Measurements from ENCODE around the gene PDLIM5. TPM values are rescaled to one million over a fixed set of nuclear protein-coding genes. Genes with fewer than 3 reads are reported as not detected.

Gene PDLIM5
- total and polyA plus RNA-seq, 2 of the 8 experiments (the other 6 are each of a cell fraction or from before 2014, with no cell fraction given) = 37.3 to 62.1 TPM

DNA sequence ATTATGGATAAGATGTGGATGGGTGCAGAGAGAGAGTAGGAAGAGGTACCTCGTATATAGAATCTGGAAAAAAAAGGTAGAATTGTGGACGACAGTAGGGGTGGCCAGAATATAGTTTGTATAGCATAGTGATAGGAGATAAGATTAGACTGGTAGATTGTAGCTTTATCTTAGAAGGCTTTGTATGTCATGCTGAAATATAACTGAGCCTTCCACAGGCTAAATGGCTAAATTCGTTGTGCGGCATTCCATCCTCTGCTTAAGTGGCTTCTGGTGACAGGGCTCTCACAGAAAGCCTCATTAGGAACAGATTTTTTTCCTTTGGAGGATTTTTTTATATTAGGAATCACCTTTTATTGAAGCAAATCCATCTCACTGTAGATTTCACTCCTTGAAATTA lies 163.7 kb downstream of the PDLIM5 start:
- POLR2A ChIA-PET (ENCODE audit: partially characterized antibody) = no interaction called here
- Histone ChIP-seq H3K79me2 (ENCODE audit: control insufficient read depth in 1 of 2, insufficient read depth in 2 of 2, low read length in 2 of 2) (no peaks in the 10 kb centered on the region), H4K5ac (ENCODE audit: insufficient read length, low read depth, low read length) (no peak overlapping the region), H3K23me2 (ENCODE audit: low read depth, low read length) (no peaks in the 10 kb centered on the region), H3K4me1 (replicated peaks in 1 of 4; ENCODE audit: control insufficient read depth in 3 of 4, insufficient read depth in 4 of 4, low read length in 3 of 4) (no peaks in the 10 kb centered on the region), H2BK20ac (ENCODE audit: low read length) (no peak overlapping the region), H4K8ac (ENCODE audit: extremely low read depth, insufficient read depth, low read length) (no peak overlapping the region), H3K4me2 (ENCODE audit: insufficient read depth in 1 of 2, low read depth in 2 of 2, low read length in 2 of 2) (no peak overlapping the region), H3K23ac (ENCODE audit: insufficient read length) (no peak overlapping the region), H3K27ac (ENCODE audit: low read depth, low read length) (no peak overlapping the region), H2BK120ac (replicated peaks; ENCODE audit: low read depth, low read length) (no peak overlapping the region), H2BK5ac (ENCODE audit: low read depth, low read length) (no peak overlapping the region), H3K4me3 (ENCODE audit: extremely low read depth in 1 of 4, insufficient read depth in 2 of 4, low read depth in 3 of 4, low read length in 4 of 4) (no peak overlapping the region), H2BK15ac (ENCODE audit: low read length) (no peak overlapping the region), H3K9me3 (ENCODE audit: insufficient read depth in 2 of 2, low read depth in 1 of 2, low read length in 1 of 2) (no peaks in the 10 kb centered on the region), H2BK12ac (ENCODE audit: low read depth, low read length) (no peak overlapping the region), H3K9ac (replicated peaks in 1 of 4; ENCODE audit: extremely low read depth in 1 of 4, low read depth in 3 of 4, low read length in 3 of 4) (no peak overlapping the region), H2AK5ac (ENCODE audit: low read depth, low read length) (no peak overlapping the region), H3K79me1 (ENCODE audit: low read depth, low read length) (no peaks in the 10 kb centered on the region), H4K20me1 (replicated peaks in 1 of 2; ENCODE audit: control insufficient read depth in 1 of 2, insufficient read depth in 2 of 2, low read length in 2 of 2) (no peaks in the 10 kb centered on the region), H3K4ac (replicated peaks; ENCODE audit: insufficient read length, low read depth, low read length) (no peak overlapping the region), H3K56ac (replicated peaks; ENCODE audit: insufficient read length, low read depth, low read length) (no peak overlapping the region), H3K27me3 (replicated peaks in 1 of 4; ENCODE audit: control insufficient read depth in 3 of 4, extremely low read depth in 1 of 4, insufficient read depth in 3 of 4, low read length in 3 of 4) (no peaks in the 10 kb centered on the region), H2AFZ (ENCODE audit: low read length) (no peak overlapping the region), H4K91ac (replicated peaks; ENCODE audit: insufficient read length, low read length) (no peak overlapping the region), H3K14ac (ENCODE audit: insufficient read length) (no peak overlapping the region), H3K18ac (ENCODE audit: extremely low read depth, low read length) (no peak overlapping the region), H3K36me3 (ENCODE audit: control insufficient read depth in 2 of 4, insufficient read depth in 4 of 4, low read length in 3 of 4) (no peaks in the 10 kb centered on the region)
- no peak for DNase-seq (ENCODE audit: low read depth in 1 of 2, low spot score in 2 of 2)
- 84% methylated on average over 4 of the region's 4 CpGs; no CpG with 5 or more reads in 1 of the 2 experiments for WGBS, 2 experiments (ENCODE audit: extremely low coverage in 1 of 2, insufficient coverage in 1 of 2, insufficient read length in 1 of 2, insufficient replicate concordance in 2 of 2, low coverage in 1 of 2, low lambda C conversion rate in 2 of 2, missing lambda C conversion rate in 1 of 2)
- CTCF ChIA-PET (ENCODE audit: partially characterized antibody) = no interaction called here
- TF ChIP-seq ASH2L (IDR thresholded peaks at IDR 0.05; ENCODE audit: low read length) (no peak), SAP30 (IDR thresholded peaks at IDR 0.05; ENCODE audit: insufficient read depth, insufficient replicate concordance, low read length) (no peak), RXRA (IDR thresholded peaks at IDR 0.05; ENCODE audit: insufficient read depth, low read depth, low read length) (no peak), JUND (IDR thresholded peaks at IDR 0.05; ENCODE audit: low read length) (no peak), GABPA (IDR thresholded peaks at IDR 0.05; ENCODE audit: borderline replicate concordance, insufficient read depth, low read length) (no peak)
- FAIRE-seq = no peak

Data from H1 (cell line).